Chondrocyte (in vitro differentiated cells): Measurements from ENCODE around the gene SMPDL3A. TPM values are rescaled to one million over a fixed set of nuclear protein-coding genes. Genes with fewer than 3 reads are reported as not detected.

Experiments
- DNase-seq: peaks from one replicate; pipeline ENCODE4 v3.0.0; 2021; ENCODE audit warnings: mixed read lengths, low spot score
- H3K27ac Mint-ChIP-seq: one replicate; pipeline ENCODE4 v1.8.0; 2021; ENCODE audit warnings: mild to moderate bottlenecking, moderate library complexity, mixed read lengths; ENCODE audit not compliant: unreplicated experiment
- H3K27me3 Mint-ChIP-seq: 2 replicates; pipeline ENCODE4 v1.8.0; 2021; ENCODE audit warnings: low read depth, mixed read lengths
- H3K36me3 Mint-ChIP-seq: 2 replicates; pipeline ENCODE4 v1.8.0; 2021; ENCODE audit warnings: low read depth, mixed read lengths
- H3K4me1 Mint-ChIP-seq: 2 replicates; pipeline ENCODE4 v1.8.0; 2021; ENCODE audit warnings: low read depth, mild to moderate bottlenecking, mixed read lengths
- H3K4me3 Mint-ChIP-seq: one replicate; pipeline ENCODE4 v1.8.0; 2021; ENCODE audit warnings: mild to moderate bottlenecking, moderate library complexity, mixed read lengths; ENCODE audit not compliant: unreplicated experiment
- H3K9me3 Mint-ChIP-seq: 2 replicates; pipeline ENCODE4 v1.8.0; 2021; ENCODE audit warnings: low read depth, mixed read lengths
- CTCF ChIP-seq: fragments of 200-600 bp; sonication (generic); IDR thresholded peaks from 2 replicates; pipeline ENCODE4 v1.5.0; 2021; ENCODE audit warnings: antibody characterized with exemption, mild to moderate bottlenecking, moderate library complexity
- total RNA-seq: library from RNA; stranded (reverse); gene quantifications from 3 replicates; pipeline ENCODE4 v1.2.1, GENCODE V29; 2021

Gene SMPDL3A
- total RNA-seq, 1 donor from 2014 or later, result 8.7 TPM

DNA sequence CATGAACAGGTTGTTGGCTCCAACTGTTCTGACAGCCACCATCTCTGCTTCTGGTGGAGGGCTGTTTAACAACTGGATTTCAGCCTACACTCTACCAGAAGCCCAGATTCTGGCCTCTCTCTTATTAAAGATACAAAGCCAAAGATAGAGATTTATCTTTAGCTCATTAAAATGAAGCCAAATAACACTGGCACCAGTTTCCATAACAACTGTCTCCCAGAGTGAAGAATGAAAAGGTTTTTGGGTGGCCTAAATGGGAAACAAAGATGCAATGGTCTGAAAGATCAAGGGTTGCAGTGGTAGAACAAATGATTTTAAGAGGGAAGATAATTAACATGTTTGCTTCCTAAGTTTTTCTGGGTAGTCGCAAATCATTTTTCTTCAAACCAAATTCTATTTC, 3.2 kb upstream of the SMPDL3A start:
- DNase-seq, result no peak
- Mint-ChIP-seq H3K27me3 (peaks cover 7% of the 10 kb centered on the region), H3K9me3 (no peaks in the 10 kb centered on the region), H3K36me3 (peaks cover 1% of the 10 kb centered on the region), H3K4me3 (no peak overlapping the region), H3K4me1 (peaks cover 29% of the 10 kb centered on the region), H3K27ac (no peak overlapping the region)
- no peak for TF ChIP-seq CTCF

GRCh38 chr6:122787721-122788120, 1.3 kb upstream of the SMPDL3A start:
- peaks cover 32% of the 10 kb centered on the region for H3K4me1 Mint-ChIP-seq
- no peak overlapping the region for H3K27ac Mint-ChIP-seq
- DNase-seq, result no peak
- H3K4me3 Mint-ChIP-seq, result no peak overlapping the region
- TF ChIP-seq CTCF, result no peak
- H3K36me3 Mint-ChIP-seq, result no peaks in the 10 kb centered on the region
- peaks cover 3% of the 10 kb centered on the region for H3K27me3 Mint-ChIP-seq
- no peaks in the 10 kb centered on the region for H3K9me3 Mint-ChIP-seq

GRCh38 chr6:122788208-122788607, 850 bp upstream of the SMPDL3A start:
- no peak overlapping the region for H3K27ac Mint-ChIP-seq
- H3K36me3 Mint-ChIP-seq, result no peaks in the 10 kb centered on the region
- no peak overlapping the region for H3K4me3 Mint-ChIP-seq
- no peaks in the 10 kb centered on the region for H3K9me3 Mint-ChIP-seq
- TF ChIP-seq CTCF, result no peak
- no peak for DNase-seq
- peaks cover 32% of the 10 kb centered on the region for H3K4me1 Mint-ChIP-seq
- H3K27me3 Mint-ChIP-seq, result peaks cover 3% of the 10 kb centered on the region

GRCh38 chr6:122788663-122789181, 336 bp upstream of the SMPDL3A start:
- no peak for DNase-seq
- peak overlapping the region; percentile 97 for H3K27ac Mint-ChIP-seq
- no peaks in the 10 kb centered on the region for H3K9me3 Mint-ChIP-seq
- peak overlapping the region; percentile 94 for H3K4me3 Mint-ChIP-seq
- no peaks in the 10 kb centered on the region for H3K36me3 Mint-ChIP-seq
- TF ChIP-seq CTCF, result no peak
- peaks cover 32% of the 10 kb centered on the region for H3K4me1 Mint-ChIP-seq
- H3K27me3 Mint-ChIP-seq, result no peaks in the 10 kb centered on the region

DNA sequence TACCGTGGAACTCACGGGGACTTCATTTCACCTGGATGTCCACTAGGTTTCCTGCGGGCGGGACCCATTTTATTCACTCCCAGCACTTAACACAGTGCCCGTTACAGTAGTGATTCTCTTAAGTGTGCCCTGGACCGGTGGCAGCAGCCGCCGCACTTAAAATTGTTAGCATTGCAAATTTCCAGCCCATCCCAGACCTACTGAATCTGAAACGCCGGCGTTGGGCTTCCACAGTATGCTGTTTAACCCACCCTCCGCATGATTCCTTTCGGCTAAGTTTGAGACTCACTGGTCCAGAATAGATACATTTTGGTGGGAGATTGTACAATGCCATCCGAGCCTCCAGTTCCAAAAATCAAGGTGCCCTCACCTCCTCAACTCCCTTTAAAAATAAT, 967 bp downstream of the SMPDL3A start:
- peak overlapping the region; percentile 97 for H3K27ac Mint-ChIP-seq
- H3K36me3 Mint-ChIP-seq, result no peaks in the 10 kb centered on the region
- peaks cover 32% of the 10 kb centered on the region for H3K4me1 Mint-ChIP-seq
- H3K9me3 Mint-ChIP-seq, result no peaks in the 10 kb centered on the region
- peak overlapping the region; percentile 94 for H3K4me3 Mint-ChIP-seq
- no peak for DNase-seq
- H3K27me3 Mint-ChIP-seq, result no peaks in the 10 kb centered on the region
- no peak for TF ChIP-seq CTCF
